Fibroblast of mammary gland (primary cell): ENCODE data around the gene ARHGAP32.
A peak's percentile ranks its signal among the peaks of the same experiment; 100 is the strongest.

Source experiments
- DNase-seq: peaks from one replicate; pipeline ENCODE4 v3.0.0-alpha.2; 2010; ENCODE audit warnings: low read depth
- H3K4me3 ChIP-seq: 2 replicates; pipeline ENCODE4 v1.5.1; 2011; ENCODE audit warnings: low read depth, mild to moderate bottlenecking, low read length, moderate library complexity; ENCODE audit not compliant: control insufficient read depth
- CTCF ChIP-seq: conservative IDR thresholded peaks from 2 replicates; pipeline ENCODE4 v1.5.1; 2011; ENCODE audit warnings: low read depth, low read length, inconsistent platforms; ENCODE audit not compliant: control insufficient read depth, insufficient read depth

Gene ARHGAP32

GRCh38 chr11:128955636-128956035 lies 236.5 kb downstream of the ARHGAP32 start:
- DNase-seq: no peak
- no peak overlapping the region for H3K4me3 ChIP-seq
- no peak for TF ChIP-seq CTCF

- H3K4me3 ChIP-seq: no peak overlapping the region
- TF ChIP-seq CTCF: no peak
- no peak for DNase-seq
Measured at GRCh38 chr11:128953151-128953550, 239.0 kb downstream of the ARHGAP32 start.

- no peak for TF ChIP-seq CTCF
- no peak overlapping the region for H3K4me3 ChIP-seq
- DNase-seq: peak; percentile 26
Measured at GRCh38 chr11:128949791-128950454, 242.2 kb downstream of the ARHGAP32 start.

- H3K4me3 ChIP-seq: no peak overlapping the region
- no peak for DNase-seq
- TF ChIP-seq CTCF: no peak
Measured at GRCh38 chr11:128948583-128948982, 243.5 kb downstream of the ARHGAP32 start.

GRCh38 chr11:128947773-128948172 lies 244.4 kb downstream of the ARHGAP32 start:
- no peak for DNase-seq
- no peak overlapping the region for H3K4me3 ChIP-seq
- TF ChIP-seq CTCF: no peak

- TF ChIP-seq CTCF: no peak
- DNase-seq: no peak
- no peak overlapping the region for H3K4me3 ChIP-seq
Measured at GRCh38 chr11:128946648-128947047, 245.5 kb downstream of the ARHGAP32 start.
